IMR-90 (cell line): ENCODE measurements around the gene GMCL2.

Experiments
- BHLHE40 ChIP-seq: fragments of 150-350 bp; IDR thresholded peaks from 2 replicates; pipeline ENCODE4 v1.6.1; 2016; ENCODE audit warnings: mild to moderate bottlenecking, low read depth, low read length
- CTCF ChIP-seq: conservative IDR thresholded peaks from 2 replicates; pipeline ENCODE4 v1.5.1; 2012; ENCODE audit warnings: mild to moderate bottlenecking, low read depth, low read length, improper control_type of control experiment
- MAZ ChIP-seq: IDR thresholded peaks from 2 replicates; pipeline ENCODE4 v1.6.1; 2012; ENCODE audit warnings: low read depth, mild to moderate bottlenecking, low read length, improper control_type of control experiment, moderate library complexity, borderline replicate concordance
- MXI1 ChIP-seq: IDR thresholded peaks from 2 replicates; pipeline ENCODE4 v1.6.1; 2012; ENCODE audit warnings: low read depth, mild to moderate bottlenecking, low read length, moderate library complexity, borderline replicate concordance
- POLR2A ChIP-seq: IDR thresholded peaks from 2 replicates; pipeline ENCODE4 v1.6.1; 2012; ENCODE audit warnings: mild to moderate bottlenecking, low read depth, low read length

- no peak for TF ChIP-seq POLR2A
- no peak for TF ChIP-seq CTCF
- no peak for TF ChIP-seq MAZ
- TF ChIP-seq MXI1: no peak
- TF ChIP-seq BHLHE40: no peak
Observed at GRCh38 chr5:178149199-178149932, 37.8 kb downstream of the GMCL2 start.
